Loucy (cell line): ENCODE measurements around the gene FMN2.

Source experiments
- H2AFZ ChIP-seq: fragments of 200-600 bp; sonication (generic); 2 replicates; pipeline ENCODE4 v1.6.0; 2016; ENCODE audit warnings: antibody characterized with exemption, mild to moderate bottlenecking, low read length, moderate library complexity
- H3F3A ChIP-seq: fragments of 200-600 bp; 2 replicates; pipeline ENCODE4 v1.6.0; 2016; ENCODE audit warnings: antibody characterized with exemption, low read depth, mild to moderate bottlenecking
- H3K27me3 ChIP-seq: fragments of 200-600 bp; sonication (generic); 2 replicates; pipeline ENCODE4 v1.6.1; 2014; ENCODE audit warnings: low read length, mild to moderate bottlenecking; ENCODE audit not compliant: insufficient read depth, poor library complexity, severe bottlenecking
- H3K36me3 ChIP-seq: fragments of 200-600 bp; sonication (generic); 2 replicates; pipeline ENCODE4 v1.6.1; 2016; ENCODE audit warnings: low read length; ENCODE audit not compliant: insufficient read depth
- H3K4me1 ChIP-seq: fragments of 200-600 bp; sonication (generic); 2 replicates; pipeline ENCODE4 v1.5.1; 2014; ENCODE audit warnings: low read length, mild to moderate bottlenecking; ENCODE audit not compliant: insufficient read depth, poor library complexity, severe bottlenecking
- H3K4me2 ChIP-seq: fragments of 200-600 bp; sonication (generic); 2 replicates; pipeline ENCODE4 v1.6.0; 2014; ENCODE audit warnings: antibody characterized with exemption, low read length, low read depth, mild to moderate bottlenecking; ENCODE audit not compliant: poor library complexity, severe bottlenecking
- H3K4me3 ChIP-seq: fragments of 200-600 bp; sonication (generic); 2 replicates; pipeline ENCODE4 v1.5.1; 2014; ENCODE audit warnings: low read length, mild to moderate bottlenecking, mixed read lengths; ENCODE audit not compliant: poor library complexity, severe bottlenecking
- H3K79me2 ChIP-seq: fragments of 200-600 bp; sonication (generic); 2 replicates; pipeline ENCODE4 v1.6.1; 2014; ENCODE audit warnings: low read length; ENCODE audit not compliant: insufficient read depth
- H3K9ac ChIP-seq: fragments of 200-600 bp; sonication (generic); 2 replicates; pipeline ENCODE4 v1.6.0; 2014; ENCODE audit warnings: mild to moderate bottlenecking, low read depth, low read length, moderate library complexity; ENCODE audit not compliant: poor library complexity, severe bottlenecking
- H3K9me2 ChIP-seq: fragments of 200-600 bp; sonication (generic); replicated peaks from 2 replicates; pipeline ENCODE4 v1.6.1; 2016; ENCODE audit warnings: low read depth, low read length, mixed read lengths
- H3K9me3 ChIP-seq: fragments of 200-600 bp; sonication (generic); 2 replicates; pipeline ENCODE4 v1.6.1; 2014; ENCODE audit warnings: mild to moderate bottlenecking, antibody characterized with exemption, low read length, low read depth; ENCODE audit not compliant: insufficient read depth
- H4K20me1 ChIP-seq: fragments of 200-600 bp; sonication (generic); 2 replicates; pipeline ENCODE4 v1.6.0; 2014; ENCODE audit warnings: antibody characterized with exemption, low read length, mild to moderate bottlenecking; ENCODE audit not compliant: insufficient read depth, poor library complexity, severe bottlenecking
- CTCF ChIP-seq: fragments of 200-600 bp; sonication (generic); conservative IDR thresholded peaks from 2 replicates; pipeline ENCODE4 v1.5.1; 2014; ENCODE audit warnings: mild to moderate bottlenecking, antibody characterized with exemption, low read length
- EZH2phosphoT487 ChIP-seq: fragments of 200-600 bp; IDR thresholded peaks from 2 replicates; pipeline ENCODE4 v1.6.1; 2018; ENCODE audit warnings: antibody characterized with exemption, mild to moderate bottlenecking, moderate library complexity, borderline replicate concordance

Gene FMN2

DNA sequence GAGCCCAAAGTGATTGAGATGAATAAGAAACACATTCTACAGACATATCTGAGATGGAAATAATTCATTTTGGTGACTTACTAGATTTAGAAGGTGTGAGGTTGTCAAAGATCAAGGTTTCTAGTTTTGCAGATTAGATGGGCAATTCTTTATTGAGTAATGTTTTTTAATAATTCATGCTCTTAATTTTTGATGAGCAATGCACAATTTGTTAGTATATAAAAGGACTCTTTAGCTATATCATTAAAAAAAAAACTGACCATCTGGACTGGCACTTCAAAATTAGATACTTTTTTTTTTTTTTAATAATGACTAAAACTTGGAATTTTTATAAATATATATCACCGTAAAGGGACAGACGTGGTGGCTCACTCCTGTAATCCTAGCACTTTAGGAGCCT is 63.9 kb downstream of the FMN2 start:
- peaks cover 5% of the 10 kb centered on the region for H3K4me1 ChIP-seq
- H4K20me1 ChIP-seq: no peaks in the 10 kb centered on the region
- no peak overlapping the region for H3K9ac ChIP-seq
- H3K36me3 ChIP-seq: no peaks in the 10 kb centered on the region
- H3K9me3 ChIP-seq: no peaks in the 10 kb centered on the region
- H2AFZ ChIP-seq: no peak overlapping the region
- H3K9me2 ChIP-seq: no peaks in the 10 kb centered on the region
- no peak overlapping the region for H3K4me2 ChIP-seq
- TF ChIP-seq CTCF (no peak), EZH2phosphoT487 (no peak)
- no peaks in the 10 kb centered on the region for H3F3A ChIP-seq
- H3K27me3 ChIP-seq: no peaks in the 10 kb centered on the region
- no peak overlapping the region for H3K4me3 ChIP-seq
- H3K79me2 ChIP-seq: no peaks in the 10 kb centered on the region

DNA sequence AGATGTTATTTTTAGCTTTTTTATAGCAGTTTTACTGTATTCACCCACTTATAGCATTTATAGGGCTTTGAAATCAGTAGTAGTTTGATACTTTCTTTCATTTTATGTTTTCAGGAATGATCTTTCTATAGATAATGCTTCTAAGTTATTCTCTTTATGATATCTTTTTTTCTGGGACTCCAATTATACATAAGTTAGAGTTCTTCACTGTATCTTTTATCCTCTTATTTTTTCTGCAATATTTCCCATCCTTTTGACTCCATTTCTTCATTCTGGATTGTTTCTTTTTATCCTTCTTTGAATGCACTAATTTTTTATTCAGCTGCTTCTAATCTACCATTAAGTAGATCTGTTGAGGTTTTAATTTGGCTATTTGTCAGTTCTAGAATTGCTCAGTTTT is 73.1 kb downstream of the FMN2 start:
- no peaks in the 10 kb centered on the region for H3K9me2 ChIP-seq
- no peaks in the 10 kb centered on the region for H3K79me2 ChIP-seq
- H3K9ac ChIP-seq: no peak overlapping the region
- H3K4me2 ChIP-seq: no peak overlapping the region
- no peak overlapping the region for H3K4me3 ChIP-seq
- no peaks in the 10 kb centered on the region for H3K27me3 ChIP-seq
- no peak overlapping the region for H2AFZ ChIP-seq
- TF ChIP-seq CTCF (no peak), EZH2phosphoT487 (no peak)
- no peaks in the 10 kb centered on the region for H3K4me1 ChIP-seq
- no peaks in the 10 kb centered on the region; the same call in 1 of the 2 replicates for H3K9me3 ChIP-seq
- no peaks in the 10 kb centered on the region for H4K20me1 ChIP-seq
- no peaks in the 10 kb centered on the region for H3F3A ChIP-seq
- no peaks in the 10 kb centered on the region for H3K36me3 ChIP-seq

GRCh38 chr1:240169188-240169587 is 77.5 kb downstream of the FMN2 start:
- H3K4me1 ChIP-seq: no peaks in the 10 kb centered on the region
- H4K20me1 ChIP-seq: no peaks in the 10 kb centered on the region
- H2AFZ ChIP-seq: no peak overlapping the region
- H3K4me3 ChIP-seq: no peak overlapping the region
- no peaks in the 10 kb centered on the region for H3K36me3 ChIP-seq
- TF ChIP-seq EZH2phosphoT487 (no peak), CTCF (peak; percentile 33; the same call in 1 of the 2 replicates)
- no peaks in the 10 kb centered on the region for H3F3A ChIP-seq
- no peaks in the 10 kb centered on the region; the same call in 1 of the 2 replicates for H3K9me3 ChIP-seq
- H3K9ac ChIP-seq: no peak overlapping the region
- H3K79me2 ChIP-seq: no peaks in the 10 kb centered on the region
- no peak overlapping the region for H3K4me2 ChIP-seq
- no peaks in the 10 kb centered on the region for H3K27me3 ChIP-seq
- H3K9me2 ChIP-seq: no peaks in the 10 kb centered on the region
